Stimulated activated CD4-positive, alpha-beta T cell treated with anti-CD3 and anti-CD28 coated beads, Interleukin-12 subunit alpha, Interleukin-12 subunit beta, amount 100 ng/mL, for 48 hours (primary cell): Measurements from ENCODE around the gene METTL17.

Source experiments
- DNase-seq, 3 donors: peaks; one replicate each; pipeline ENCODE4 v3.0.0-alpha.2; 2020; ENCODE audit warnings: low read depth in 2 of 3, low spot score in 1 of 3

The METTL17 gene

GRCh38 chr14:21043387-21043973, 53.7 kb downstream of the METTL17 start:
- no peak for DNase-seq

- DNase-seq: no peak
These were observed 54.3 kb downstream of the METTL17 start for GRCh38 chr14:21043974-21044618.
